Frontal cortex (tissue), 4 donors: ENCODE results near the gene HIF3A. TPM values are rescaled to one million over a fixed set of nuclear protein-coding genes. Genes with fewer than 3 reads are reported as not detected.
"Not testable (repeated sequence)": the region's sequence is repeated elsewhere in the genome, so short reads cannot be mapped to it uniquely, and the experiment has no call there.

ENCODE experiments used
- DNase-seq, 2 donors: peaks; one replicate each; pipeline ENCODE4 v3.0.0; 2012; ENCODE audit warnings: low spot score in 2 of 2
- FAIRE-seq: peaks from 2 replicates; lab custom pipeline; 2012; peaks lifted over from hg19 to GRCh38; lab: Jason Lieb, UNC
- total RNA-seq: library from RNA; depleted of rRNA; stranded (reverse); fragments of >200 nt; gene quantifications from one replicate; pipeline ENCODE4 v1.2.3, GENCODE V29; 2014
- donor health status: control.
- donor health status: control.
- donor health status: control.

Gene HIF3A
- total RNA-seq, 1 donor from 2014 or later, result 3.3 TPM

DNA sequence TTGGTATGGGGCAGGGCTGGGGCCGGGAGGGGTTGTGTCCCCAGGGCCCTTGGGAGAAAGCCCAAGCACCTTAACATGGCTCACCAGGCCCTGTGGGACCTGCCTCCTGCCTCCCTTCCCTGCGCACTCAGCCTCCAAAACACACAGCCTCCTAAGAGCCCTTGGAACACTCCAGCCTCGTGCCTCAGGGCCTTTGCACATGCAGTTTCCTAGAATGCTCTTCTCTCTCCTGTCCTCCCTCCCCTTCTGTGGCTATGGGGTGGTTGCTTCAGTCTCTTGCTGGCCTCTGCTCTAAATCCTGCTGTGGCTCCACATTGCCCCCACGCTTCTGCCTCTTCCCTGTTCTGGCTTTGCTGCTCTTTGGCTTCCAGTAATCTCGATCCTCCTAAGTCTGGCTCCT, 23.7 kb downstream of the HIF3A start:
- FAIRE-seq (no peak), DNase-seq (no peak)

DNA sequence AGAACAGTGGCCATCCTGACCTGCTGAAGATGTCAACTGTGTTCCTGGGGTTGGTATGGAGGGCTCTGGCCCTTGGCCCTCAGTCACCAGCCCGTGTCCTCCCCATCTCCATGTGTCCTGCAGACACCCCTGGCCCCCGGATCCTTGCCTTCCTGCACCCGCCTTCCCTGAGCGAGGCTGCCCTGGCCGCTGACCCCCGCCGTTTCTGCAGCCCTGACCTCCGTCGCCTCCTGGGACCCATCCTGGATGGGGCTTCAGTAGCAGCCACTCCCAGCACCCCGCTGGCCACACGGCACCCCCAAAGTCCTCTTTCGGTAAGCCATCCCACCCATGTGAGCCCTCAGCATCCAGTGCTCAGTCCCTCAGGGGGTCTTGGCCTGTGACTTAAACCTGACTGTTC, 24.8 kb downstream of the HIF3A start:
- FAIRE-seq, result no peak
- DNase-seq, result no peak

DNA sequence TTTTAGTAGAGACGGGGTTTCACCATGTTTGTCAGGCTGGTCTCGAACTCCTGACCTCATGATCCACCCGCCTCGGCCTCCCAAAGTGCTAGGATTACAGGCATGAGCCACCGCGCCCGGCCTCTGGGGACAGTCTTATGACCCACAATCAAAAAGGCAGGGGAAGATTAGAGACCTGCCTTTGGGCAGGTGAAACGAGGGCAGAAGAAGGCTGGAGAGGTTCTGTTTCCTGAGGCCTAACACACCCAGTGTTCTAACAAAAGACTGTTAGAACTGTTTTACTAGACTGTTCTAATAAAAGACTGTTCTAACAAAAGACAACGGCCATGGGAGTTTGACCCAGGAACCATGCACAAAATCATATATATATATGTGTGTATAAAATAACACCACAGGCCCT, 26.4 kb downstream of the HIF3A start:
- not testable (repeated sequence) for FAIRE-seq

DNA sequence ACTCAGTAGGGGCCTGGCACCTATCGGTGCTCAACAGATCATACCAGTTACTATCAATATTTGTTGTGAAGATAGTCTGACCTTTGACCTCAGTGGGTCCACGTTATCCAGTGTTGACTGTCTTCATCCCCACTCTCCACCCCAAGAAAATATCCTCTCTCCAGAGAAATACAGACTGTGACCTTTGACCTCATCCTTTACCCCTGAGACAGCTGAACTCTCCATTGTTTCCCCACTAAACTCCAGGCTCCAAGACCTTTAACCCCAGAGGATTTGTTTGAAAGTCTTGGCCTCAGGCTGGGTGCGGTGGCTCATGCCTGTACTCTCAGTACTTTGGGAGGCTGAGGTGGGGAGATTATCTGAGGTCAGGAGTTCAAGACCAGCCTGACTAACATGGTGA, 27.4 kb downstream of the HIF3A start:
- FAIRE-seq, result no peak
- no peak for DNase-seq

More for the DNA sequence above, 26.4 kb downstream of the HIF3A start:
- DNase-seq, result not testable (repeated sequence)

DNA sequence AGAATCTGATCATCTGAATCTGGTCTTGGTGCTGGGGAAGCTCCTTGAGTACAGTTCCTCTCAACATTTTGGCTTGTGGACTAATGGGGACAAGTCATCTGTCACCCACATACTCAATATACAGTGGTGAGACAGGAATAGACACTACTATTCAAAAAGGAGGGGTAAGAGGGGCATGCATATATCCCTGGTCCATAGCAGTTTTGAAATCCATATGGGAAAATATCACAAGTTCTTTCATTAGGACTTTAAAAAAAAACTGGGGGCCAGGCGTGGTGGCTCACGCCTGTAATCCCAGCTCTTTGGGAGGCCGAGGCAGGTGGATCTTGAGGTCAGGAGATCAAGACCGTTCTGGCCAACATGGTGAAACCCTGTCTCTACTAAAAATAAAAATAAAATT, 29.8 kb downstream of the HIF3A start:
- no peak for DNase-seq
- no peak for FAIRE-seq

DNA sequence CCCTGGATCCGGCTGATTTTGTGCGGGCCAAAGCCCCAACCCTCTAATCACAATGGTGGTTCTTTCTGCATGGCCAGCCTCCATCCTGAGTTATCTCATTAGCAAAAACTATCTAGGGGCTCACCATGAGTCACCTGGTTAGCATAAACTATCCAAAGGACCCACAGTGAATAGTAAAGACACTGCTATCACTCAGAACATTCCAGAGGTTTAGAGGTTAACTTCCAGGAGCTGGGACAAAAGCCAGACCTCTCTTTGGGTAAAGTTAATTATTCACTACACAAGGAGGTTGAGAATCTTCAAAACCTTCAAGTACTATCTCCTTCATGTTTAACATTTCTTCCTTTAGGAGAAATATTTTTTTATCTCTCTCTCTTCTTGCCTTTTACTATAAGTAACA, 31.2 kb downstream of the HIF3A start:
- FAIRE-seq, result no peak
- no peak for DNase-seq

DNA sequence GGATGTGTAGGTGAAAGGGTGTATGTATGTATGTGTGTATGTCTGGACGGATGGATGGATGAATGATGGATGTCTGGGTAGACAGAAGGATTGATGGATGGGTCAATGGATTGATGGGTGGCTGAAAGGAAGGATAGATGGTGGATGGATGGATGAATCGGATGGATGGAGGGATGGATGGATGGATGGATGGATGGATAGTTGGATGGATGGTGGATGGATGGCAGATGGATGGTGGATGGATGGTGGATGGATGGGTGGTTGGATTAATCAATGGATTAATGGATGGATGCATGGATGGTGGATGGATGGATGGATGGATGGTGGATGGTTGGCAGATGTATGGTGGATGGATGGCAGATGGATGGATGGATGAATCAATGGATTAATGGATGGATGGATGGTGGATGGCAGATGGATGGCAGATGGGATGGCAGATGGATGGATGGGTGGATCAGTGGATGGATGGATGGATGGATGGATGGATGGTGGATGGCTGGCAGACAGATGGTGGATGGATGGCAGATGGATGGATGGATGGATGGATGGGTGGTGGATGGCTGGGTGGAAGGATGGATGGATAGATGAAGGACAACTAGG, 33.6 kb downstream of the HIF3A start:
- DNase-seq (no peak), FAIRE-seq (no peak)

DNA sequence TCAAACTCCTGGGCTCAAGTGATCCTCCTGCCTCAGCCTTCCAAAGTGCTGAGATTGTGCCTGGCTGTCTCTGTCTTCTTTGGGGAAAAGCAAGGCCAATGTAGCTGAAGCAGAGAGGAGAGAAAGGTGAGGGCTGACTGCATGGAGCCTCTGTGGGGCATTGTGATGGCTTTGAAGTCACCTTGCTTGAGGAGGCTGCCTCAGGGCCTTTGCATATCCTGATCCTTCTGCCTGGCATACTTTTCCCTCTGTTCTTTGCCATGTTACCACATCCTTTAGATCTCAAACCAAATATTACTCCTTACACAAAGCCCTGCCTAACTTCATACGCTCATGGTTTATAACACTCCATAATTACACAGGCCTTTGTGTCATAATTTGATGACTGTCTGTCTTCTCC, 40.6 kb downstream of the HIF3A start:
- no peak for FAIRE-seq
- DNase-seq, result no peak

DNA sequence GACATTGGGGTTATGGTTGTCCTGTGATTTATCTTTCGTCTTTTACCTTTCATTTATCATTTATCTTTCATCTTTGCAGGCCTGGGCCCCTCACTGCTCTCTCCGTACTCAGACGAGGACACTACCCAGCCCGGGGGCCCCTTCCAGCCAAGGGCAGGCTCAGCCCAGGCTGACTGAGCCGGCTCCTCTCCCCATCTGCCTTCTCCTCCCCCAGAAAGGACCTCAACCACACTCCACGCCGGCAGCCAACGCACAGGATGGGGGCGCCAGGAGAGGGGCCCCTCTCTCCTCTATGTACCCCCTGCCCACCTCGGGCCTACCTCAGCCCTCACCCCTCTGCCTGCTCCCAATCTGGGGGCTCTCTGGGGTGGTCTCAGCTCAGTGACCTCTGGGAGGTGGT, 42.6 kb downstream of the HIF3A start:
- FAIRE-seq, result no peak
- no peak for DNase-seq

DNA sequence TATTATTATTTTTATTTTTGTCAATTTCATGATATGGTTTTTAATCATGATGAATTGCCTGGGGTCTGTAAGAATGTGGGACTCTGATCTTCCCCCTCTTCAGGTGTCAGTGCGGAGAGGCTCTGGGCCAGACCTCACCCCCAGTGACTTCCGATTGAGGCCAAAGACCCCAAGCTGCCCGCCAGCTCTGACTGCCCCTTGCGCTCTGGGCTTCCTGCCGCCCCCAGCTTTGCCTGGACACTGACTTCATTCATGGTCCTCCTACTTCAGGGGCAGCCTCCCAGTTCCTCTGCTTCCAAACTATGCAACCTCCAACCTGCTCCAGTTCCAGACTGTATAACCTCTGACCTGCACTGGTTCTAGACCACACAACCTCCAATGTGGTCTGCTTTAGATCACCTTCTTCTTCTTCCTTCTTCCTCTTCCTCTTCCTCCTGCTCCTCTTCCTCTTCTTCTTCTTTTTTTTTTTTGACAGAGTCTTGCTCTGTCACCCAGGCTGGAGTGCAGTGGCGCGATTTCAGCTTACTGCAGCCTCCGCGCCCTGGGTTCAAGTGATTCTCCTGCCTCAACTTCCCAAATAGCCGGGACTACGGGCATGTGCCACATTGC, 43.3 kb downstream of the HIF3A start:
- no peak for DNase-seq
- FAIRE-seq, result no peak

DNA sequence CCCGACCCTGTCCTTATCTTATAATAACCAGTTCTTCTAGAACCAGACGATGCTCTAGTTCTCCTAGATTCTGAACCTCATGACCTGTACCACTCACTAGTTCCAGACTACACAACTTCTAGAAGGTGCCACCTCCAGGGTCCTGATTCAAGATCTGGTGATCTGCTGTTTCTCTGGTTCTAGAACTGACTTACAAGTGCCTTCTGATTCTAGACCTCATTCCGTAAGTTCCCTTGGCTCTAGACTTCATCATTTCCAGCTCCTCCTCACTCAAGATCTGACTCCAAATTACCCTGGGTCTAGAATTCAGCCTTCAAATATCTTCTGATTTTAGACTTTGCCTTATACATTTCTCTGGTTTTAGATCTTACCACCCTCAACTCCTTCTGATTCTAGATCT, 45.1 kb downstream of the HIF3A start:
- FAIRE-seq, result no peak
- DNase-seq, result no peak

DNA sequence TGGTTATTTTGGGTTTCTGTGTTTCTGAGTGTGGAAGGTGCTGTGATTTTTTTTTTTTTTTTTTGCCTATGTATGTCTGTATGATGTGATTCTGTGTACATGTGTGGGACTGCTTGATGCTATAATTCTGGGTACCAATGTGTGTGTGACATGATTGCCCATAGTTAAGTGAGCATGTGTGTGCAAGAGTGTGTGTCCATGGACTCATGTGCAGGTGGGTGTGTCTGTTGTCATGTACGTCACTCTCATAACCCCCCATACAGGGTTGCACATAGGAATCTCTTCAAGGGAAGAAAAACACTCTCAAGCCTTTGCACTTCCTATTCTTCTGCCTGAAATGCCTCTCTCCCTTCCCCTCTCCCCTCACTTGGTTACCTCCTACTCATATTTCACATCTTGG, 47.5 kb downstream of the HIF3A start:
- FAIRE-seq (no peak), DNase-seq (no peak)

DNA sequence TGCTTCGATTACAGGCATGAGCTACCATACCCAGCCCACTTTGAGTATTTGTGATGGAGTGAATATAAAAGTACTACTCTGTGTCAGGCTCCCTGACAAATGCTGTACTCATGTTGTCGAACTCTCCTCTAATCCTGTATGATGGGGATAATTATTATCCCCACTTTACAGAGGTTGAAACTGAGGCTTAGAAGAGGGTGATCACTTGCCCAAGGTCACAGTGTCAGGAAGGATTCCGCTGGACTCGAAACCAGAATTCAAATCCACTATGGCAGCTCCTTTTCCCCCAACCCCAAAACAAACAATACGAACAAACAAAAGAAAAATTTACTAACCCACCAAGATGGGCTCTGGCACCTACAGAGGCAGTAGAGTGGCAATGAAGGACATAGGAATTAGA, 48.3 kb downstream of the HIF3A start:
- DNase-seq (no peak), FAIRE-seq (no peak)

DNA sequence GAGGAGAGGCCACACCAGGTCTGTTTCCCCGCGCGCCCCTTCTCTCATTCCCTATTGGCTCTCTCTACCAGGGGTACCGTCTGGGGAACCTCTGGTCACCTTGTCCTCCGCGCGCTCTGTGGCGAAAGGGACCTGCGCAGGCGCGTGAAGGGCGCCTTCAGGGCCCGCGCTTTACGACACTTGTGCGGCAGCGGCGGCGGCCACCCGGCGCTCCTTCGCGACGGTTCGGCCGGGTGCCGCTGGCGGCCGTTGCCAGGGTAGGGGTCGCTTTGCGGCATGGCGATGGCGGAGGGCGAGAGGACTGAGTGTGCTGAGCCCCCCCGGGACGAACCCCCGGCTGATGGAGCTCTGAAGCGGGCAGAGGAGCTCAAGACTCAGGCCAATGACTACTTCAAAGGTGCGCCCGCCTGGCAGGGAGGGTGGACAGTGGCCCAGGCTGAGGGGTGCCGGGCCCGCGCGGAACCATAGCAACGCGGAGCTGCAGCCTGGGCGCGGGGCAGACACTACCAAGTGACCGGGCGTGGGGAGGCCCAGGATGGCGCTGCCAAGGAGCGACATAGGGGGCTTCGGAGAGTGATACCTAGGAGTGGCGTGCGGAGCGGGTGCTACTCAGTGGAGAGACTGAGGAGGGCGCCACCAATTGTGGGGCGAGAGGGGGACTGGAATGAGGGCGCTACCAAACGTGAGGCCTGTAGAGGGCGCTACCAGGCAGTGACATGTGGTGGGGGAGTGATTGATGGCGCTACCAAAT, 50.2 kb downstream of the HIF3A start, which contains the start of gene PPP5C:
Gene PPP5C (plus strand): TSS at position 267 of the 751 bp plus-strand sequence. CDS start 10 bp downstream, at position 277.
- FAIRE-seq, result no peak
- peak; percentile 89 to 95 for DNase-seq

DNA sequence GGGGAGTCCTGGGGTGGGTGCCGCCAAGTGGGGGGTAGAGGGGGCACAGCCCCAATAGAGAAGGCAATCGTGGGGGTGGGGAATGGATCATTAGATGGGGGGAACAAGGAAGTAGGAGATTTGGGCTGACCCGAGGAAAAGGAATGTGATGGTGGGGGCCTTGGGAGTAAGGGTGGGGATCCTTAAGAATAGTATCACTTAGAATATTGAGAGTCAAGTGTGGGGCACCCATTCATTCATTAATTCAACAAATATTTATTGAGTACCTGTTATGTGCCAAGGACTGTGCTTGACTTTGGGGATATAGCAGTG, 50.7 kb downstream of the HIF3A start:
- DNase-seq (no peak), FAIRE-seq (no peak)

DNA sequence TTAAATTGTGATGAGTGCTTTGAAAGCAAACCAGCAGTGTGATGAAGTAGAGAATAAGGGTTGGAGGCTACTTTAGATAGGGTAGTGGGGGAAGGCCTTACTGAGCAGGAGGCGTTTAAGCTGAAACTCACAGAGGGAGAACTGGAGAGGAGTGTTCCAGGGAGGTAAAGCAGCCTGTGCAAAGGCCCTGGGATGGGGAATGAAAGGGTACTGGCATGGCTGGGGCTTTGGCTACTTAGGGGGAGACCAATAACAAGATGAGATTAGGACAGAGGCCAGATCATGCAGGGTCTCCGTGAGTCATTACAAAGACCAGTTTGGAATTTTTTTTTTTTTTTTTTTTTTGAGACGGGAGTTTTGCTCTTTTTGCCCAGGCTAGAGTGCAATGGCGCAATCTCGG, 51.1 kb downstream of the HIF3A start:
- no peak for FAIRE-seq
- DNase-seq, result no peak

DNA sequence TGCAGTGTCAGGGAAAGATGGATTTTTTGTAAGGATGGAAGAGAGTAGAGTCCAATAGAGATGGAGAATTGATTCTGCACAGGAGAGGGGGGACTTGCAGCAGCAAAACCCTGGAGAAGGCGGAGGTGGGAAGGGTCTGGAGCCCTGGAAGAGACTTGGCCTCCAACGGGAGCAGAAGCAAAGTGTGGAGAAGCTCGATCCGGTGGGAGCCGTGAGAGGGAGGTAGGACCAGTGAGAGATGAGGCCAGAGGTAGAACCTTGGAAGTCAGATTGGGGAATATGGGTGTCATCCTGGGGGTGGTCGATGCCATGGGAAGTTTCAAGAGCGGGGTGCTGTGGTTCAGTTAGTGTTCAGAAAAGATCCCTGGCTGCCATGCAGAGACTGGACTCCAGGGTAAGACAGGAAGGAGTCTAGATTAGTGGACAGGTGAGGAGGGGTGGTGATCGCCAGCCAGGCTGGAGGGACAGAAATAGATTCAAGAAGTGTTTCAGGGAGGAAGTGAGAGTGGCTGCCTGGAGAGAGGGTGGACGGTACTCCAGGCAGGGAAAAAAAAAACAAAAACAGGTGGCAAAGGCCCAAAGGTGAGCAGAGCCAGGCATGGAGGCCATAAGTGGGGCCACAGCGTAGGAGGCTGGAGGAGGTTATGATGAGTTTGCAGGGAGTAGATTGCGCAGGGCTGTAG, 52.6 kb downstream of the HIF3A start:
- FAIRE-seq (no peak), DNase-seq (no peak)

DNA sequence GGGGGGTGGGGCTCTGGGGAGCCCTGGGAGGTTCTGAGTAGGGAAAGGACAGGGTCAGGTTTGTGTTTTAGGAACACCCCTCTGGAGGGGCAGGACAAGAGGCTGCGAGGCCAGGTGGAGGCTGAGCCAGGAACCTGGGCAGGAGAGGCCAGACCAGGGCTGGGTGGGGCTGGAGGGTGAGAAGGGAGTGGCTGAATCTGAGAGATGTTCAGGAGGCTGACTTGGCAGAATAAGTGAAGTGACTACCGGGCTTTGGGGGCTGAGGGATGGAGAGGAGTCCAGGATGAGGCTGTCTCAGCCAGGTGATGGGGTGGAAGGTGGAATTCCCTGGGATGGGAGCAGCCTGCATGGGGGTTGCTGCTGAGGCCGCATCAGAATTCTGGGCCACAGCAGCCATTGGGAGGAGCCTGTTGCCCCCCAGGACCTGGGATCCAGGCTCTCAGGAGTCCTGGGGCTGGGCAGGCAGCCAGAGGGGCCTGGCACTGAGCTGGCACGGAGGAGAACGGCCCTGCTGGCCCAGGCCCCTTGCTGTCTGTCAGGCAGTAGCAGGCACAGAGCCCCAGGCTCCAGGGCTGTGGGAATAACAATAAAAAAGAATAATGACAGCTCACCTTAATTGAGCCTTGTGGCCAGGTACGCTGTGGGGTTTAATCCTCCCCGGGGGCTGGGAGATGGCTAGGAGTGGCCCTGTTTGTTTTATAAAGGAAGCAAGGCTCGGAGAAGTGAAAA, 53.4 kb downstream of the HIF3A start:
- no peak for DNase-seq

DNA sequence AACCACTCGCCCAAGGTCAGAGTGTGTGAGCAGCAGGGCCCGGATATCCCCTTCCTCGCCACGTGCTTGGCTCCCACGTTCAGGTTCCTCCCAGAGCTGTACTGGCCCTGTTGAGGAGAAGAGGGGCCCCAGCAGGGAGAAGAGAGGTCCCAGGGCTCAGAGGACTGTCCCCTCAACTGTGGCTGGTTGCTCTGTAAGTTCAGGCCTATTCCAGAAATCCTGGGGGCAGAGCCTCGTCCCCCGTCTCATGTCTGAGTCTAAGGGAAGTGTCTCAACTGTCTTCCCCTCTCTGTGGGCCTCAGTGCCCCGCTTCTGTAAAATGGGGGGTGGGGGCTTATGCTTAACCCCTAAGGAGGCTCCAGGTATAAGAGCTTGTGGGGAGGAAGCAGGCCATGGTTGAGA, 53.9 kb downstream of the HIF3A start:
- DNase-seq (no peak), FAIRE-seq (no peak)

More for the DNA sequence above, 53.4 kb downstream of the HIF3A start:
- FAIRE-seq, result no peak
